Activated naive CD4-positive, alpha-beta T cell treated with anti-CD3 and anti-CD28 coated beads, Interleukin-2, amount 50 U/mL, for 16 hours (primary cell): ENCODE data around the gene CCDC149.

Source experiments
- DNase-seq: peaks from one replicate; pipeline ENCODE4 v3.0.0-alpha.2; 2020

Gene CCDC149

GRCh38 chr4:24877868-24878635 lies 34.8 kb downstream of the CCDC149 start:
- no peak for DNase-seq

GRCh38 chr4:24876431-24876830 lies 36.4 kb downstream of the CCDC149 start:
- no peak for DNase-seq

GRCh38 chr4:24872720-24873119 lies 40.1 kb downstream of the CCDC149 start:
- no peak for DNase-seq

GRCh38 chr4:24871210-24871609 lies 41.6 kb downstream of the CCDC149 start:
- DNase-seq, result no peak

GRCh38 chr4:24867766-24868296 lies 45.0 kb downstream of the CCDC149 start:
- DNase-seq, result no peak

GRCh38 chr4:24867251-24867650 lies 45.6 kb downstream of the CCDC149 start:
- no peak for DNase-seq

- no peak for DNase-seq
These were observed 47.4 kb downstream of the CCDC149 start for GRCh38 chr4:24865401-24865800.

- no peak for DNase-seq
These were observed 49.0 kb downstream of the CCDC149 start for GRCh38 chr4:24863799-24864198.

- DNase-seq, result no peak
These were observed 50.6 kb downstream of the CCDC149 start for GRCh38 chr4:24862073-24862751.

GRCh38 chr4:24858550-24858949 lies 54.3 kb downstream of the CCDC149 start:
- DNase-seq, result no peak

- DNase-seq, result no peak
These were observed 54.8 kb downstream of the CCDC149 start for GRCh38 chr4:24858026-24858425.

- DNase-seq, result no peak
These were observed 56.3 kb downstream of the CCDC149 start for GRCh38 chr4:24856586-24856985.

GRCh38 chr4:24855741-24856140 lies 57.1 kb downstream of the CCDC149 start:
- DNase-seq, result no peak

- DNase-seq, result no peak
These were observed 59.7 kb downstream of the CCDC149 start for GRCh38 chr4:24853142-24853541.

- no peak for DNase-seq
These were observed 62.2 kb downstream of the CCDC149 start for GRCh38 chr4:24850674-24851073.

GRCh38 chr4:24849756-24850155 lies 63.1 kb downstream of the CCDC149 start:
- no peak for DNase-seq

- DNase-seq, result no peak
These were observed 63.5 kb downstream of the CCDC149 start for GRCh38 chr4:24849351-24849750.

GRCh38 chr4:24846716-24847115 lies 66.1 kb downstream of the CCDC149 start:
- DNase-seq, result no peak

- no peak for DNase-seq
These were observed 66.9 kb downstream of the CCDC149 start for GRCh38 chr4:24845902-24846301.

GRCh38 chr4:24845132-24845531 lies 67.7 kb downstream of the CCDC149 start:
- DNase-seq, result no peak

- no peak for DNase-seq
These were observed 69.7 kb downstream of the CCDC149 start for GRCh38 chr4:24843096-24843495.

- no peak for DNase-seq
These were observed 70.5 kb downstream of the CCDC149 start for GRCh38 chr4:24842356-24842755.

- no peak for DNase-seq
These were observed 71.9 kb downstream of the CCDC149 start for GRCh38 chr4:24840826-24841543.

GRCh38 chr4:24840362-24840761 lies 72.5 kb downstream of the CCDC149 start:
- DNase-seq, result no peak
